Measurements from ENCODE around the gene PRG3.

DNA sequence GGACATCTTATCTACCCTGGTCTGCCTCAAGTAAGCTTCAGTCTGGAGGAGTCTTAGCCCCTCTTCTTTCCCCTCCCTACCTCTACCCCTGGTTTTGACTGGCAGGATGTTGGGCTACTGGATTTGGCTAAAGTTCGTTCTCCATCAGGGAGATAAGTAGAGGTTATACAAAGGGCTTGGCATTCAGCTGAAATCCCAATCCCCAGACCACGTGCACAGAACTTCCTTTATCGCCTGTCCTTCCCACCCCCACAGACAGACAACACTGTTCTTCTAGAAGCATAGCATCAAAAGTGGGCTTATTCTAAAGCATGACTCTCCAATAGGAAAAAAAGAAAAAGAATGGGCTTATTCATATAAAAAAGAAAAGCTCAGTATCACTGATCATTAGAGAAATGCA is 7.8 kb downstream of the PRG3 start:
- TF ChIP-seq POLR2A (IDR thresholded peaks at IDR 0.05; ENCODE audit: low read depth, low read length) = no peak
- TF ChIP-seq POLR2AphosphoS5 (IDR thresholded peaks at IDR 0.05; ENCODE audit: low read depth, low read length) = no peak

All from GM12892 (cell line).